GM12874 (cell line): Measurements from ENCODE around the gene CCDC122.

Experiments
- TF ChIP-seq, protein P1 (sequence below): IDR thresholded peaks from 2 replicates; pipeline ENCODE4 v1.5.1; 2011; ENCODE audit warnings: low read depth, mild to moderate bottlenecking, control low read depth, low read length, moderate library complexity; ENCODE audit not compliant: insufficient read depth

Gene CCDC122

DNA sequence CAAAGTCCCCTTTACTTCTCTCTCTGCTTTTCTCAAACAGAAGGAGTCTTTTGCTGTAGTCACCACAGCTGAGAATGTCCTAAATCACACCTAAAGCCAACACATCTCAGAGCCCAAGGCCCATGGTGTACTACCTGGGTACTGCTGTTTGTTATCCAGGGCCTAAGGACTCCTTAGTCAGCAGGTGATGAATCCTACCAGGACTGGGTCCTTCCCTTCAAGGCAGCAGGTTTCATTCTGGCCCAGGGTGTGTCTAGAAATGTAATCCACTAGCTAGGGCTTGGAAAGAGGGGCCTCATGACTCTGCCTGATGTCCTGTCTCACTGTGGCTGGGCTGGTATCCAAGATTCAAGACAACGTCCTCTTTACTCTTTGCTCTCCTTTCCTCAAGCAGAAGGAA is 56.6 kb downstream of the CCDC122 start:
- TF ChIP-seq, protein P1, sequence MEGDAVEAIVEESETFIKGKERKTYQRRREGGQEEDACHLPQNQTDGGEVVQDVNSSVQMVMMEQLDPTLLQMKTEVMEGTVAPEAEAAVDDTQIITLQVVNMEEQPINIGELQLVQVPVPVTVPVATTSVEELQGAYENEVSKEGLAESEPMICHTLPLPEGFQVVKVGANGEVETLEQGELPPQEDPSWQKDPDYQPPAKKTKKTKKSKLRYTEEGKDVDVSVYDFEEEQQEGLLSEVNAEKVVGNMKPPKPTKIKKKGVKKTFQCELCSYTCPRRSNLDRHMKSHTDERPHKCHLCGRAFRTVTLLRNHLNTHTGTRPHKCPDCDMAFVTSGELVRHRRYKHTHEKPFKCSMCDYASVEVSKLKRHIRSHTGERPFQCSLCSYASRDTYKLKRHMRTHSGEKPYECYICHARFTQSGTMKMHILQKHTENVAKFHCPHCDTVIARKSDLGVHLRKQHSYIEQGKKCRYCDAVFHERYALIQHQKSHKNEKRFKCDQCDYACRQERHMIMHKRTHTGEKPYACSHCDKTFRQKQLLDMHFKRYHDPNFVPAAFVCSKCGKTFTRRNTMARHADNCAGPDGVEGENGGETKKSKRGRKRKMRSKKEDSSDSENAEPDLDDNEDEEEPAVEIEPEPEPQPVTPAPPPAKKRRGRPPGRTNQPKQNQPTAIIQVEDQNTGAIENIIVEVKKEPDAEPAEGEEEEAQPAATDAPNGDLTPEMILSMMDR, result no peak

DNA sequence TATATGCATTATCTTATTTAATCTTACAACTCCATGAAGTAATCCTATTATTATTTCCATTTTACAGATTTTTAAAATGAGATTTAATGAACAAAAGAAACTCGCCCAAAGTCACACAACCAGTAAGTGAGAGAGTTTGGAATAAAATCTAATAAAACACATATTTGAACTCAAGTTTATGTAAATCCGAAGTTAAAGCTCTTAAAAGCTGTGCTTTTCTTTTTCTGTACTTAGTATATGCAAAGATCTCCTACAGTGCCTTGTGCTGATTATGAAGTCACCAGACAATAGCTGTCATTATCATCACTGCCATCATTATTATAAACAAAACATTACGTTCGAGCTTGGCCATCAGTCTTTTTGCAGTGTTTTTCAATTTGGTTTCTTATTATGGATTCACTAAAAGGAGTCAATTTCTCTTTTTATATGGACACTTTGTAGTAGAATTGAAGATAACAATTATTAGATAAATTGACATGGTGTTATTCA is 63.1 kb downstream of the CCDC122 start:
- TF ChIP-seq, protein P1, result no peak

DNA sequence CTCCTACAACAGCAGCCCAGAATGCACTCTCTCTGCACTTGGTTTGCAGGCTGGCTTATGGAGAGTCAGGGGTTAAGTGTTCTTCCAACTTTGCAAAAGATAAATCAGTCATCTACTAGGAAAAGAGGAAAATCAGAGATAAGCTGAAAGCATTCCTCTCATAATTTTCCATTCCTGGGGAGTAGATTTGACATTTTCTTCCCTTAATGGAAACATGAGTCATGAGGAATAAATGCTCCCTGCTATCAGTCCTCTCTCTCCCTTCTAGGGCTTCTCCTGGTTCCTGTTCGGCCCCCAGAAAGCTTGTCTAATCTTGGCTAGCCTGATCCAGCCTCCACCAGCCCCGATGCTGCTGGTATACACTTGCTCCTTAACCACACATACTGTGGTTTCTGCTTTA is 64.3 kb downstream of the CCDC122 start:
- TF ChIP-seq, protein P1, result no peak

DNA sequence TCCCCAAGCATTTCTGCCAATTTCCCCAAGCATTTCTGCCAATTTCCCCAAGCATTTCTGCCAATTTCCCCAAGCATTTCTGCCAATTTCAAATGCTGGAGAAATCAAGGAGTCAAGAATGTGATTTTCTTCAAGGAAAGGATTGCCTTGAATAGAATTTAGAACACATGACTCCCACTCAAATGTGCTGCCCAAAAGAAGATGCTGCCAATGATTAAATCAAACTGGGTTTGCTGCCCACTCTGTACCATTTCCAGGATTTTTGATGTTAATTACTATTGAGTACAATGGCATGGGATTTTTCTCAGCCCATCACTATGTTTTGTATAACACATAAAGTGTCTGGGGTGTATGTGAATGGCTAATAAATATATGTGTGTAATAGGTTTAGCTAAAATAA is 70.9 kb downstream of the CCDC122 start:
- TF ChIP-seq, protein P1, result no peak

DNA sequence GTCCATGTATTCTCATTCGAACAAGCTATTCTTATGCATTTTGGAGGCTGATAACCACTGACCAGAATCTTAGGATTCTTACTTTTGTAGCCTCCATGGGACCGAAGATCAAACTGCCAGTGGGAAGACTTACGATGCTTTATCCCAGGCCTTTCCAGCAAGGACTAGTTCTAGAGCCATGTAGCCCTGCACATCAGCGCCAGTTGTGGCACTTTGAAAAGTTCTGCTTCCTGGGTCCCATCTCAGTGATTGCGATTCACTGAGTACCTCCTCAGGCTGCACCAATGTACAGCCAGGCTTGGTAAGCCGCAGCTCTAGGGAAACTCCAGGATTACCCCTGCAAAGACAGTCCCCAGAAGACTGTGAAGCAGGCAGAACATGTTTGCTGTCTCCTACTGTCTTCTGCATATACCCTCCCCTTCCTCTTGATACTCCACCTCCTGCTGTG is 73.8 kb downstream of the CCDC122 start:
- TF ChIP-seq, protein P1, result no peak

DNA sequence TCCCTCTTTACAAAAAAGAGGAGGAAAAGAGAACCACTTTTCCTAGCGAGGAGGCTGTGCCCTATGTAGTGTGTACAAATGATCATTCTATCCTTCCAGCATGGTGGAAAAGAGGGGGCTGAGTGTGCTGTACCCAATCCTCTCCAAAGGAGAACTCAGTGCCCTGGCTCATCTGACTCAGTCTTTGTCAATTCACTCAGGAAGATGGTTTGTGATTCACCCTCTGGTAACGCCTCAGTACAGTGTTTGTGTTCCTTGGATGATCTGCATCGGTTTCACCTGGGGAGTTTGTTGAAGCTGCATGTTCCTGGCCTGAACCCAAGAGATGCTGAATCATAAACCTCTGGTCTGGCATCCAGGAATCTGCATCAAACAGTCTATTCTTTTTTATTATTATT is 74.5 kb downstream of the CCDC122 start:
- TF ChIP-seq, protein P1, result no peak

DNA sequence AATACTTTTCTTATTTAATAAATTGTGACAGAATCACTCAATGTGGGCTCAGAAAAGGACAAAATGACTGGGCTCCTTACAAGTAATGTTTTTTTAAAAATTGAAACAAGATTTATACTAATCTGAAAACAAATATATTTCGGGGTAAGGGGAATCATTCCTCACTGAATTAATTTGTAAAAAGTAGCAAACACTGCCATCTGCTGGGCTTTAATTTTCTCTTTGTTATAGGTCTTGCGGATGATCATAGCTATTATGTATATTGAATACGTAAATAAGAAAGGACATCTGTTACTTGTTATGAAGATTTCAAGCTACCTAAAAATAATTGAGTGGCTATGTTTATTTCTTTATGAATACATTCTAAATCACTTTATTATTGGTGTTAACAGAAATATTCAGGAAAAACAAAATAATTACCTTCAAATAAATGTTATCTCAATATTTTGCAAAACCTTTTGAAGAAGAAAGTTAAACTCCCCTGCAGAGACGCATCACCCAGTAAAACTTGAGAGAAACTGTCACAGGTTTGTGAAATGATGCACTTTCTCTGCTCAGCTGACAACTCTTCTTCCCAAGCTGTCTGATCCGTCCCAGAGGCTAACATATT is 75.0 kb downstream of the CCDC122 start:
- TF ChIP-seq, protein P1, result no peak
